Duodenal mucosa (tissue), 2 donors: ENCODE data around the gene GPX2.

Source experiments
- H3K27ac ChIP-seq: one replicate; pipeline ENCODE4 v1.7.0; 2013; ENCODE audit warnings: low read depth, low read length
- H3K27me3 ChIP-seq, 2 donors: one replicate each; pipeline ENCODE4 v1.7.0; 2013; ENCODE audit warnings: low read length in 2 of 2, control low read depth in 1 of 2; ENCODE audit not compliant: insufficient read depth in 2 of 2, control insufficient read depth in 1 of 2
- H3K36me3 ChIP-seq, 2 donors: one replicate each; pipeline ENCODE4 v1.7.0; 2013; ENCODE audit warnings: low read length in 2 of 2, control low read depth in 1 of 2; ENCODE audit not compliant: insufficient read depth in 2 of 2, control insufficient read depth in 1 of 2
- H3K4me1 ChIP-seq, 2 donors: one replicate each; pipeline ENCODE4 v1.7.0; 2013; ENCODE audit warnings: low read length in 2 of 2, control low read depth in 1 of 2; ENCODE audit not compliant: insufficient read depth in 2 of 2, control insufficient read depth in 1 of 2
- H3K4me3 ChIP-seq, 2 donors: one replicate each; pipeline ENCODE4 v1.7.0; 2013; ENCODE audit warnings: low read length in 2 of 2, low read depth in 1 of 2
- H3K9ac ChIP-seq, 2 donors: one replicate each; pipeline ENCODE4 v1.7.0; 2013; ENCODE audit warnings: low read length in 2 of 2, low read depth in 1 of 2
- H3K9me3 ChIP-seq, 2 donors: one replicate each; pipeline ENCODE4 v1.7.0; 2013; ENCODE audit warnings: low read length in 2 of 2, control low read depth in 1 of 2; ENCODE audit not compliant: control insufficient read depth in 1 of 2

The GPX2 gene

DNA sequence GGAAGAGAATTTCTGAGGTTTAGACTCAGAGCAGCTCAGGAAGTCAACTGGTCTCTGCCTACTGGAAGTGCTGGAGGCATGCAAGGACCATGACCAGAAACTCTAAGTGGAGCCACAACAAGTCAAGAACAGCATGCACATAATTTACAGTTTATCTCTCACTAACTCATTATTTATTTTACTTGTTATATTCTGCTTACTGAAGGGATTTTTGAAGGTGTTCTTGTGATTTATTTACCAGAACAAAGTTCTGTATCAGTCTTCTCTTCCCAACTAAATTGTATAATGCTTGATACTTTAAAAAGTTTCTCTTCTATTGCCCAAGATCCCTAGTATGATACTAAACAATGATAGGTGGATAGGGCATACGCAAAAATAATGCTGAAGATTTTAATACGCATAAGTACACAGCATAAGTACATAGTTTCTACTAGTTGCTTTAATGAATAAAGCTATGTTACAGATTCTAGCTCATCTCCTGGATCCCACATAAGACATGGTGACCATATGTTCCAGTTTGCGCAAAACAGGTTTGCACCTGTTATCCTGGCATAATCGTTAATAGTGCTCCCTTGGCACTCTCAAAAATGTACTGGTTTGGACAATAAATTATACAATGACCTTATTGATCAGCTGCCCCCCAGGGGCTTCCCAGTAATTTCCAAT lies 51.2 kb downstream of the GPX2 start:
- no peak overlapping the region for H3K9ac ChIP-seq
- H3K36me3 ChIP-seq = no peaks in the 10 kb centered on the region
- H3K27me3 ChIP-seq = no peaks in the 10 kb centered on the region
- H3K4me3 ChIP-seq = no peak overlapping the region
- H3K9me3 ChIP-seq = no peaks in the 10 kb centered on the region
- H3K4me1 ChIP-seq = no peaks in the 10 kb centered on the region
- no peak overlapping the region for H3K27ac ChIP-seq

DNA sequence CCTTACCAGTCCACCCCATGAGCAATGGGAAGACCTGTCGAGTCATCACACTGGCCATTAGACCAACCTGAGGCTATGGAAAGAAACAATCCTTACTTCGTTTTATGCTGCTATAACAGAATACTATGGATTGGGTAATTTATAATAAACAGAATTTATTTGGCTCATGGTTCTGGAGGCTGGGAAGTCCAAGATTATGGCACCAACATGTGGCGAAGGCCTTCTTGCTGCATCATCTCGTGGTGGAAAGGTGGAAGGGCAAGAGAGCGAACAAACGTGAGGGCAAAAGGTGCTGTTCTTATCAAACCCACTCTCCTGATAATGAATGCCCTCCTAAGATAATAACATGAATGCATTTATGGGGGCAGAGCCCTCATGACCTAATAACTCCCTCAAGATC lies 53.2 kb downstream of the GPX2 start:
- Histone ChIP-seq H3K4me3 (no peak overlapping the region), H3K9ac (no peak overlapping the region), H3K4me1 (no peaks in the 10 kb centered on the region), H3K36me3 (no peaks in the 10 kb centered on the region), H3K9me3 (no peaks in the 10 kb centered on the region), H3K27ac (no peak overlapping the region), H3K27me3 (no peaks in the 10 kb centered on the region)
